ENCODE results near the gene MAST2.

Gene MAST2

GRCh38 chr1:46017876-46018503, 214.6 kb downstream of the MAST2 start:
- H3K79me2 ChIP-seq (ENCODE audit: control insufficient read depth, insufficient read depth, low read length, poor library complexity): no peaks in the 10 kb centered on the region
- no CpG with 5 or more reads among the region's 6 CpGs for WGBS (ENCODE audit: extremely low coverage, insufficient coverage, insufficient read length)

GRCh38 chr1:46019348-46019747, 215.9 kb downstream of the MAST2 start:
- DNase-seq: peak; percentile 15 to 30
- no CpG with 5 or more reads among the region's 7 CpGs for WGBS (ENCODE audit: extremely low coverage, insufficient coverage, insufficient read length)
- Histone ChIP-seq H3K9me3 (ENCODE audit: insufficient read depth, low read depth, low read length) (peaks cover 7% of the 10 kb centered on the region), H4K91ac (ENCODE audit: low read depth, low read length) (no peak overlapping the region), H2AFZ (ENCODE audit: insufficient read depth, low read length, poor library complexity) (no peak overlapping the region), H2AK5ac (ENCODE audit: low read length) (no peak overlapping the region), H3K4me1 (ENCODE audit: control insufficient read depth in 1 of 2, insufficient read depth in 2 of 2, low read length in 2 of 2) (peaks cover 0 to 5% of the 10 kb centered on the region in 2 experiments), H2BK12ac (ENCODE audit: low read length) (no peak overlapping the region), H3K27ac (ENCODE audit: low read depth, low read length) (no peak overlapping the region), H3K36me3 (ENCODE audit: control insufficient read depth in 1 of 2, insufficient read depth in 2 of 2, low read length in 2 of 2) (peaks cover 22 to 28% of the 10 kb centered on the region in 2 experiments), H4K8ac (ENCODE audit: low read depth, low read length) (no peak overlapping the region), H3K9ac (ENCODE audit: low read length) (no peak overlapping the region), H2BK120ac (ENCODE audit: insufficient read depth, low read length, poor library complexity) (no peak overlapping the region), H4K12ac (ENCODE audit: low read depth, low read length) (no peak overlapping the region), H3K79me1 (ENCODE audit: low read length) (no peaks in the 10 kb centered on the region), H3K23ac (ENCODE audit: low read length) (no peak overlapping the region), H3K4me2 (ENCODE audit: low read length) (no peak overlapping the region), H3K4ac (ENCODE audit: low read depth, low read length) (no peak overlapping the region), H3K14ac (ENCODE audit: low read length) (no peak overlapping the region), H2BK5ac (ENCODE audit: low read depth, low read length, poor library complexity) (no peak overlapping the region), H3K27me3 (ENCODE audit: insufficient read depth, low read length) (no peaks in the 10 kb centered on the region), H3K4me3 (ENCODE audit: low read depth, low read length) (no peak overlapping the region), H3K18ac (ENCODE audit: low read length) (no peak overlapping the region), H3K79me2 (ENCODE audit: control insufficient read depth, insufficient read depth, low read length, poor library complexity) (no peaks in the 10 kb centered on the region)

More at GRCh38 chr1:46017876-46018503, 214.6 kb downstream of the MAST2 start:
- H2BK12ac ChIP-seq (ENCODE audit: low read length): no peak overlapping the region
- peaks cover 10 to 15% of the 10 kb centered on the region in 2 experiments for H3K36me3 ChIP-seq (ENCODE audit: control insufficient read depth in 1 of 2, insufficient read depth in 2 of 2, low read length in 2 of 2)
- peaks cover 3% of the 10 kb centered on the region for H3K9me3 ChIP-seq (ENCODE audit: insufficient read depth, low read depth, low read length)
- H3K9ac ChIP-seq (ENCODE audit: low read length): no peak overlapping the region
- no peak overlapping the region for H3K18ac ChIP-seq (ENCODE audit: low read length)
- no peak overlapping the region for H4K8ac ChIP-seq (ENCODE audit: low read depth, low read length)
- H2BK120ac ChIP-seq (ENCODE audit: insufficient read depth, low read length, poor library complexity): no peak overlapping the region
- no peaks in the 10 kb centered on the region for H3K27me3 ChIP-seq (ENCODE audit: insufficient read depth, low read length)
- H3K27ac ChIP-seq (ENCODE audit: low read depth, low read length): no peak overlapping the region
- no peak overlapping the region for H2BK5ac ChIP-seq (ENCODE audit: low read depth, low read length, poor library complexity)
- H2AFZ ChIP-seq (ENCODE audit: insufficient read depth, low read length, poor library complexity): no peak overlapping the region
- no peak overlapping the region for H3K4me2 ChIP-seq (ENCODE audit: low read length)
- no peak overlapping the region for H4K12ac ChIP-seq (ENCODE audit: low read depth, low read length)
- no peak overlapping the region for H3K23ac ChIP-seq (ENCODE audit: low read length)
- H2AK5ac ChIP-seq (ENCODE audit: low read length): no peak overlapping the region
- DNase-seq: peak in 1 of 2 donors; percentile 7
- H3K4me1 ChIP-seq (ENCODE audit: control insufficient read depth in 1 of 2, insufficient read depth in 2 of 2, low read length in 2 of 2): peaks cover 0 to 5% of the 10 kb centered on the region in 2 experiments
- H3K4me3 ChIP-seq (ENCODE audit: low read depth, low read length): no peak overlapping the region
- H4K91ac ChIP-seq (ENCODE audit: low read depth, low read length): no peak overlapping the region
- H3K14ac ChIP-seq (ENCODE audit: low read length): no peak overlapping the region
- no peak overlapping the region for H3K4ac ChIP-seq (ENCODE audit: low read depth, low read length)
- no peaks in the 10 kb centered on the region for H3K79me1 ChIP-seq (ENCODE audit: low read length)

DNA sequence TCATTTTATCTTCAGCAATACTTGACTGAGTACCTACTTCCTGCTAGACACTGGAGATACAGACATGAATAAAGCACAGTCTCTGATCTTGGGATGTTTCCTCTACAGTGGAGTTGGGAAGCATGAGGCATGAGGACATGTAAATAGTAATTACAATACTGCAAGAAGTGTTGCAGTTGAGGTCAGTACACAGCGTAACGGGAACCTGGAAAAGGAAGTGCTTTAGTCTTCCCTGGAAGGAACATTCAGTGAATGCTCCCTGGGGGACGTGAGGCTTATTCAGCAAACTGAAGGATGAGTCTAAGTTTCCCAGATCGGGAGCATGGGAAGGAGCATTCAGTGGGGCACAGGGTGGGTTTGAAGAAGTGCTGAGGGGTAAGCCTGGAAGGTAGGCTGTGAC, 216.6 kb downstream of the MAST2 start:
- DNase-seq: no peak
- no peaks in the 10 kb centered on the region for H3K79me1 ChIP-seq (ENCODE audit: low read length)
- H3K9me3 ChIP-seq (ENCODE audit: insufficient read depth, low read depth, low read length): peaks cover 7% of the 10 kb centered on the region
- no peaks in the 10 kb centered on the region for H3K27me3 ChIP-seq (ENCODE audit: insufficient read depth, low read length)
- H3K4ac ChIP-seq (ENCODE audit: low read depth, low read length): no peak overlapping the region
- no peak overlapping the region for H3K27ac ChIP-seq (ENCODE audit: low read depth, low read length)
- no peak overlapping the region for H3K14ac ChIP-seq (ENCODE audit: low read length)
- WGBS (ENCODE audit: extremely low coverage, insufficient coverage, insufficient read length): no CpG with 5 or more reads among the region's 4 CpGs
- H3K18ac ChIP-seq (ENCODE audit: low read length): no peak overlapping the region
- no peak overlapping the region for H3K23ac ChIP-seq (ENCODE audit: low read length)
- H2AFZ ChIP-seq (ENCODE audit: insufficient read depth, low read length, poor library complexity): no peak overlapping the region
- no peaks in the 10 kb centered on the region for H3K79me2 ChIP-seq (ENCODE audit: control insufficient read depth, insufficient read depth, low read length, poor library complexity)
- no peak overlapping the region for H2BK120ac ChIP-seq (ENCODE audit: insufficient read depth, low read length, poor library complexity)
- no peak overlapping the region for H4K91ac ChIP-seq (ENCODE audit: low read depth, low read length)
- no peak overlapping the region for H3K4me2 ChIP-seq (ENCODE audit: low read length)
- no peak overlapping the region for H4K12ac ChIP-seq (ENCODE audit: low read depth, low read length)
- no peak overlapping the region for H2AK5ac ChIP-seq (ENCODE audit: low read length)
- H3K4me3 ChIP-seq (ENCODE audit: low read depth, low read length): no peak overlapping the region
- H2BK5ac ChIP-seq (ENCODE audit: low read depth, low read length, poor library complexity): no peak overlapping the region
- H2BK12ac ChIP-seq (ENCODE audit: low read length): no peak overlapping the region
- no peak overlapping the region for H3K9ac ChIP-seq (ENCODE audit: low read length)
- peaks cover 0 to 5% of the 10 kb centered on the region in 2 experiments for H3K4me1 ChIP-seq (ENCODE audit: control insufficient read depth in 1 of 2, insufficient read depth in 2 of 2, low read length in 2 of 2)
- no peak overlapping the region for H4K8ac ChIP-seq (ENCODE audit: low read depth, low read length)
- H3K36me3 ChIP-seq (ENCODE audit: control insufficient read depth in 1 of 2, insufficient read depth in 2 of 2, low read length in 2 of 2): peaks cover 22 to 29% of the 10 kb centered on the region in 2 experiments

- Histone ChIP-seq H2BK120ac (ENCODE audit: insufficient read depth, low read length, poor library complexity) (no peak overlapping the region), H3K4me2 (ENCODE audit: low read length) (no peak overlapping the region), H3K14ac (ENCODE audit: low read length) (no peak overlapping the region), H3K27ac (ENCODE audit: low read depth, low read length) (no peak overlapping the region), H3K27me3 (ENCODE audit: insufficient read depth, low read length) (no peaks in the 10 kb centered on the region), H2AFZ (ENCODE audit: insufficient read depth, low read length, poor library complexity) (no peak overlapping the region), H3K9me3 (ENCODE audit: insufficient read depth, low read depth, low read length) (peaks cover 7% of the 10 kb centered on the region), H3K9ac (ENCODE audit: low read length) (no peak overlapping the region), H2BK5ac (ENCODE audit: low read depth, low read length, poor library complexity) (no peak overlapping the region), H3K79me1 (ENCODE audit: low read length) (no peaks in the 10 kb centered on the region), H3K36me3 (ENCODE audit: control insufficient read depth in 1 of 2, insufficient read depth in 2 of 2, low read length in 2 of 2) (peaks cover 28 to 33% of the 10 kb centered on the region in 2 experiments), H3K4ac (ENCODE audit: low read depth, low read length) (no peak overlapping the region), H4K8ac (ENCODE audit: low read depth, low read length) (no peak overlapping the region), H2AK5ac (ENCODE audit: low read length) (no peak overlapping the region), H3K4me1 (ENCODE audit: control insufficient read depth in 1 of 2, insufficient read depth in 2 of 2, low read length in 2 of 2) (peaks cover 0 to 5% of the 10 kb centered on the region in 2 experiments), H3K23ac (ENCODE audit: low read length) (no peak overlapping the region), H3K4me3 (ENCODE audit: low read depth, low read length) (no peak overlapping the region), H2BK12ac (ENCODE audit: low read length) (no peak overlapping the region), H3K79me2 (ENCODE audit: control insufficient read depth, insufficient read depth, low read length, poor library complexity) (no peaks in the 10 kb centered on the region), H3K18ac (ENCODE audit: low read length) (no peak overlapping the region), H4K91ac (ENCODE audit: low read depth, low read length) (no peak overlapping the region), H4K12ac (ENCODE audit: low read depth, low read length) (no peak overlapping the region)
- WGBS (ENCODE audit: extremely low coverage, insufficient coverage, insufficient read length): no CpG with 5 or more reads among the region's 2 CpGs
- DNase-seq: no peak
These were observed 217.9 kb downstream of the MAST2 start for GRCh38 chr1:46021046-46021996.
